KMS-11 (cell line): ENCODE results near the gene STAC2.

Source experiments
- H2AFZ ChIP-seq: fragments of 200-600 bp; sonication (generic); 2 replicates; pipeline ENCODE4 v1.6.1; 2016; ENCODE audit warnings: antibody characterized with exemption, mixed run types, low read depth
- H3K27ac ChIP-seq: fragments of 200-600 bp; sonication (generic); 2 replicates; pipeline ENCODE4 v1.6.1; 2016; ENCODE audit warnings: mild to moderate bottlenecking, mixed run types
- H3K27me3 ChIP-seq: fragments of 200-600 bp; sonication (generic); 2 replicates; pipeline ENCODE4 v1.6.1; 2017; ENCODE audit warnings: mild to moderate bottlenecking, low read depth, mixed run types, moderate library complexity; ENCODE audit not compliant: insufficient read depth
- H3K36me3 ChIP-seq: fragments of 200-600 bp; sonication (generic); 2 replicates; pipeline ENCODE4 v1.6.1; 2017; ENCODE audit warnings: mild to moderate bottlenecking, mixed run types; ENCODE audit not compliant: insufficient read depth
- H3K4me1 ChIP-seq: fragments of 200-600 bp; sonication (generic); 2 replicates; pipeline ENCODE4 v1.6.1; 2016; ENCODE audit warnings: mild to moderate bottlenecking, low read depth, mixed run types; ENCODE audit not compliant: poor library complexity, severe bottlenecking
- H3K4me2 ChIP-seq: fragments of 200-600 bp; sonication (generic); 2 replicates; pipeline ENCODE4 v1.7.0; 2016; ENCODE audit warnings: mild to moderate bottlenecking, mixed run types
- H3K4me3 ChIP-seq: fragments of 200-600 bp; sonication (generic); IDR thresholded peaks from 2 replicates; pipeline ENCODE4 v1.6.1; 2017; ENCODE audit warnings: low read depth, low read length, mixed read lengths; ENCODE audit not compliant: insufficient read depth
- H3K79me2 ChIP-seq: fragments of 200-600 bp; sonication (generic); 2 replicates; pipeline ENCODE4 v1.6.1; 2016; ENCODE audit warnings: low read depth, mixed run types; ENCODE audit not compliant: insufficient read depth
- H3K9ac ChIP-seq: fragments of 200-600 bp; sonication (generic); 2 replicates; pipeline ENCODE4 v1.6.1; 2016; ENCODE audit warnings: mild to moderate bottlenecking, mixed run types
- H4K20me1 ChIP-seq: fragments of 200-600 bp; sonication (generic); 2 replicates; pipeline ENCODE4 v1.6.1; 2016; ENCODE audit warnings: mild to moderate bottlenecking, mixed run types; ENCODE audit not compliant: insufficient read depth
- TF ChIP-seq, protein P1 (sequence below): fragments of 200-600 bp; sonication (generic); conservative IDR thresholded peaks from 2 replicates; pipeline ENCODE4 v1.6.1; 2017; ENCODE audit warnings: low read depth, mild to moderate bottlenecking, antibody characterized with exemption, low read length, moderate library complexity, mixed read lengths

The STAC2 gene

GRCh38 chr17:39165841-39166349 lies 59.9 kb downstream of the STAC2 start, which contains the start of gene ARL5C:
Gene ARL5C, minus strand, starts transcription at chr17:39166161. Its CDS starts 401 bp downstream, at chr17:39165760.
- peak within 1 kb of the TSS; percentile 89 for H2AFZ ChIP-seq
- H3K4me1 ChIP-seq: peaks cover 21% of the 10 kb centered on the region
- peak within 1 kb of the TSS; percentile 19; the same call in 1 of the 2 replicates for H3K9ac ChIP-seq

DNA sequence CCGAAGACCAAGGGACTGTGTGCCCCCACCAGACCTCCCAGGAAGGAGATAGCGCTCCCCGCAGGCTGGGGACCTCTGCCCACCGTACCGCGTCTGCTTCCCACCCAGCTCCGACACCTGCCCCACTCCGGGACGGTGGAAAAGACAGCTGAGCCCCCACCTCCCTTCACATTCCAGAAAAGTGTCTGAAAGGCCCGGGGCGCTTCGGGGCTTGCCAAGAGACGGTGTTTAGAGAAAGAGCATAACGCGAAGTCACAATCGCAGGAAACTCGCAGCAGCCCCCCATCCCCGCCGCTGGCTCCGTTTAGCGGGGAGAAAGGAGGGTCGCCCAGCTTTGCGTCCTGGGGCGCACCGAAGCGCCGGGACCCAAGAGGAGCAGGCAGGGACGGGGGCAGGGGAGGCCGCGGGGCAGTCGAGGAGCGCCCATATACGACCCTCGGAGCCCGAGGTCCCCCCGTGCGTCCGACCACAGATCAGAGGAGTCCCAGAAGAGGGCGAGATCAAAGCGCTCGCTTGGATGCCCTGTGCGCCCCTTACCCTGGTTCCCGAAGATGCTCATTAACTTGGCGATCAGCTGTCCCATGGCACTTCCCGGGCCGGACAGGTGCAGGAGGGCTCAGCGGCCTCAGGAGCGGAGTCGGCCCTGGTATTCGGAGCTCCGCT lies 60.4 kb downstream of the STAC2 start:
- Histone ChIP-seq H3K4me1 (peaks cover 21% of the 10 kb centered on the region), H2AFZ (peak overlapping the region; percentile 89), H3K36me3 (no peaks in the 10 kb centered on the region), H3K4me2 (peak overlapping the region; percentile 71), H4K20me1 (no peaks in the 10 kb centered on the region), H3K27ac (no peak overlapping the region), H3K4me3 (no peak overlapping the region), H3K27me3 (no peaks in the 10 kb centered on the region), H3K9ac (peak overlapping the region; percentile 19; the same call in 1 of the 2 replicates), H3K79me2 (no peaks in the 10 kb centered on the region)
- TF ChIP-seq, protein P1, sequence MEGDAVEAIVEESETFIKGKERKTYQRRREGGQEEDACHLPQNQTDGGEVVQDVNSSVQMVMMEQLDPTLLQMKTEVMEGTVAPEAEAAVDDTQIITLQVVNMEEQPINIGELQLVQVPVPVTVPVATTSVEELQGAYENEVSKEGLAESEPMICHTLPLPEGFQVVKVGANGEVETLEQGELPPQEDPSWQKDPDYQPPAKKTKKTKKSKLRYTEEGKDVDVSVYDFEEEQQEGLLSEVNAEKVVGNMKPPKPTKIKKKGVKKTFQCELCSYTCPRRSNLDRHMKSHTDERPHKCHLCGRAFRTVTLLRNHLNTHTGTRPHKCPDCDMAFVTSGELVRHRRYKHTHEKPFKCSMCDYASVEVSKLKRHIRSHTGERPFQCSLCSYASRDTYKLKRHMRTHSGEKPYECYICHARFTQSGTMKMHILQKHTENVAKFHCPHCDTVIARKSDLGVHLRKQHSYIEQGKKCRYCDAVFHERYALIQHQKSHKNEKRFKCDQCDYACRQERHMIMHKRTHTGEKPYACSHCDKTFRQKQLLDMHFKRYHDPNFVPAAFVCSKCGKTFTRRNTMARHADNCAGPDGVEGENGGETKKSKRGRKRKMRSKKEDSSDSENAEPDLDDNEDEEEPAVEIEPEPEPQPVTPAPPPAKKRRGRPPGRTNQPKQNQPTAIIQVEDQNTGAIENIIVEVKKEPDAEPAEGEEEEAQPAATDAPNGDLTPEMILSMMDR: no peak

More at GRCh38 chr17:39165841-39166349, 59.9 kb downstream of the STAC2 start, which contains the start of gene ARL5C:
- Histone ChIP-seq H3K36me3 (no peaks in the 10 kb centered on the region), H3K27me3 (no peaks in the 10 kb centered on the region), H4K20me1 (no peaks in the 10 kb centered on the region), H3K4me2 (peak within 1 kb of the TSS; percentile 71), H3K27ac (no peak within 1 kb of the TSS), H3K79me2 (no peaks in the 10 kb centered on the region), H3K4me3 (no peak within 1 kb of the TSS)
- TF ChIP-seq, protein P1: no peak

DNA sequence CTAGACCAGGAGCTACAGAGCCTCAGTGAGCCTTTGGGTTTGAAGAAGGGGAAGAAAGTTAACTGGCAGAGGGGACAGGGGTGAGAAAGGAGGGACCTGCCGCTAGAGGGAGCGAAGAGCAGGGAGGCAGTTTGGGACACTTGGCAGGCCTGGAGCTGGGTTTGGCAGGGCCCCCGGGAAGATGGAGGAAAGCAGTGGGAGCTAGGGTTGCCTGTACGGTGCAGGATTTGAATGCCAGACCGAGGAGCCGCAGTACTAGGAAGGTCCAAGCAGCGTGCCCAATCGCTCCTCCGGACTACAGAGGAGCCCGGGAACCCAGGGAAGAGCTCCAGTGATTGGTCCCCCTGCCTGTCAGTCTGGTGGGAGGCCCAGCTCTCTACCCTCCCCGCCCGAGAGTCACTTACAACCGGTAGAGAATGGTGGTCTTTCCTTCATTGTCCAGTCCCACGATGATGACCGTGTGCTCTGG lies 61.0 kb downstream of the STAC2 start:
- no peaks in the 10 kb centered on the region for H4K20me1 ChIP-seq
- TF ChIP-seq, protein P1: peak; percentile 94
- no peaks in the 10 kb centered on the region for H3K27me3 ChIP-seq
- no peaks in the 10 kb centered on the region for H3K36me3 ChIP-seq
- H2AFZ ChIP-seq: peak overlapping the region; percentile 89
- H3K4me1 ChIP-seq: peaks cover 21% of the 10 kb centered on the region
- peak overlapping the region; percentile 19; the same call in 1 of the 2 replicates for H3K9ac ChIP-seq
- H3K79me2 ChIP-seq: no peaks in the 10 kb centered on the region
- H3K4me2 ChIP-seq: peak overlapping the region; percentile 71
- H3K27ac ChIP-seq: no peak overlapping the region
- no peak overlapping the region for H3K4me3 ChIP-seq

DNA sequence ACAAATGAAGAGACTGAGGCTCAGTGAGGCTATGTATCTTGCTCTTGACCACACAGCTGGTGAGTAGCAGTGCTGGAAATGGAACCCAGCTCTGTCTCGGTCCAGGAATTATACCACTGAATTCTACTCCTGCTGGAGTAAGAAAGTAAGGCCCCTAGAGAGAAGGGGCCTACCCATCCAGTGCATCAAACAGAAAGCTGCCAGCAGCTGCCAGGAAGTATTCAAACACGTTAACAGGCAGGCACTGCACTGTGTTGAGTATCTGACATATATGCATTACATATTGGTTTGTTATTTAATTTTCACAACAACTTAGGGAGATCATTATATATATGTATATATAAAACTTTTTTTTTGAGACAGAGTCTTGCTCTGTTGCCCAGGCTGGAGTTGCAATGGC lies 63.8 kb downstream of the STAC2 start:
- H3K9ac ChIP-seq: no peak overlapping the region
- H3K27ac ChIP-seq: no peak overlapping the region
- H3K27me3 ChIP-seq: no peaks in the 10 kb centered on the region
- H3K4me2 ChIP-seq: no peak overlapping the region
- TF ChIP-seq, protein P1: no peak
- H3K36me3 ChIP-seq: no peaks in the 10 kb centered on the region
- H3K4me3 ChIP-seq: no peak overlapping the region
- no peaks in the 10 kb centered on the region for H4K20me1 ChIP-seq
- H2AFZ ChIP-seq: no peak overlapping the region
- peaks cover 7% of the 10 kb centered on the region for H3K4me1 ChIP-seq
- no peaks in the 10 kb centered on the region for H3K79me2 ChIP-seq
